ENCODE results near the gene KCNIP2.
A peak's percentile ranks its signal among the peaks of the same experiment; 100 is the strongest.

Gene KCNIP2

DNA sequence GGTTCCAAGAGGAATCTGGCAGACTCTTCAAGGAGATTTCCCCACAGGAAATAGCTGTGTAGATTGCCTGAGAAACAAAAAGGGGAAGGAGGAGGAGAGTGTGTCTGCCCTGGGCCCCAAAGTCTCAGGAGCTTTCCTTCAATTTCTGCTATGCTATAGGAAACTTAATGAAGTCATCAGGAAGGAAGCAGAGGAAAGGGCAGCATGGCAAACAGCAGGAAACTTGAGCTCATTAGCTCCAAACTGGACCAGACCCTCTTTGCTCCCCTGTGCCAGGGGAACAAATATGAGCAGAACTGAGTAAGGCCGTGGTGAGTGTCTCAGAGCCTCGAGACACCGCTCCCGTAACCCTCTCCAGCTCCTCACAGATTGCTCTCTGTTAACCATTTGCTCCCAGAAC, 4.8 kb upstream of the KCNIP2 start:
- H3K27ac ChIP-seq = no peak overlapping the region
- TF ChIP-seq ZFX (IDR thresholded peaks at IDR 0.05) = no peak
- no peak for TF ChIP-seq CTCF (conservative IDR thresholded peaks at IDR 0.05)

GRCh38 chr10:101845893-101846292, 2.3 kb upstream of the KCNIP2 start:
- no peak overlapping the region for H3K27ac ChIP-seq
- no peak for TF ChIP-seq ZFX (IDR thresholded peaks at IDR 0.05)
- TF ChIP-seq CTCF (conservative IDR thresholded peaks at IDR 0.05) = no peak

DNA sequence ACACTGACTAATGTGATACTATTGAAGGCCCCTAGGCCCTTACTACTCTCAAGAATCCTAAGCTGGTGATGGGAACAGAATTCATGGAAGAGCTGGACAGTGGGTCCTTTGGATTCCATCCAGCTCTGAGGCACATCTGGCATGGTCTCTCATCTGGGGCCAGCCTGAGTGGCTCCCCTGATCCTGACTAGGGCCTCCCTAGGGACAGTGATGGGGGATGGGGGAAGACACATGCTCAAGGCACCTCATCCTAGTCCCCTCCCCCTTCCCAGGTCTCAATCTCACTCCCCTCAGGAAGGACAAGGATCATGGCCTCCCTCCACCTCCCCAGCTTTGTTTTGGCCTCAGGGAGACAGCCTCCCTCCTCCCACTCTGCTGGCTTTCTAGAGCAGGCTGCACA, 1.8 kb downstream of the KCNIP2 start:
- TF ChIP-seq ZFX (IDR thresholded peaks at IDR 0.05) = no peak
- TF ChIP-seq CTCF (conservative IDR thresholded peaks at IDR 0.05) = no peak

GRCh38 chr10:101840741-101841453, 2.7 kb downstream of the KCNIP2 start:
- no peak overlapping the region for H3K27ac ChIP-seq
- TF ChIP-seq ZFX (IDR thresholded peaks at IDR 0.05) (no peak), CTCF (conservative IDR thresholded peaks at IDR 0.05) (peak; percentile 97)

More for the DNA sequence above, 1.8 kb downstream of the KCNIP2 start:
- H3K27ac ChIP-seq = no peak overlapping the region

GRCh38 chr10:101840102-101840684, 3.4 kb downstream of the KCNIP2 start:
- TF ChIP-seq CTCF (conservative IDR thresholded peaks at IDR 0.05) = 0 out of 2 replicates have a peak, but pooled peaks have one; percentile 32
- no peak for TF ChIP-seq ZFX (IDR thresholded peaks at IDR 0.05)
- H3K27ac ChIP-seq = no peak overlapping the region

- TF ChIP-seq ZFX (IDR thresholded peaks at IDR 0.05) = no peak
- TF ChIP-seq CTCF (conservative IDR thresholded peaks at IDR 0.05) = no peak
- H3K27ac ChIP-seq = no peak overlapping the region
Observed at GRCh38 chr10:101839416-101840063, 4.1 kb downstream of the KCNIP2 start.

DNA sequence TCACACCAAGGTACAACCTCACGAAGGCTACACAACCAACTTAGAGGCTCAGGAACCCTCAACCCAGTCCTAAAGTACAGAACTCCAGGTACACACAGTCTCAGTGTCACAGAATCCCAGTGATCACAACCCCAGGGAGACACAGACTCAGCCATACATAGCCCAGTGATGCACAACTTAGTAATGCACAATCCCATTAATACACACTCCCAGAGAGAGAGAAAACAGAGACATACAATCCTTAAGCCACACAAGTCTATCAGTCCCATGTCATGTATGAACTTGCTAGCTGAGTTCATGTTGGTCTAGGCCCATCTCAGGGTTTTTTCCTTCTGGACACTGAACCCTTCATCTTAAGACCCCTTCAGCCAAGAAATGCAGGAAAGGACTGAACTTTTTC, 4.6 kb downstream of the KCNIP2 start:
- no peak for TF ChIP-seq ZFX (IDR thresholded peaks at IDR 0.05)
- TF ChIP-seq CTCF (conservative IDR thresholded peaks at IDR 0.05) = no peak
- H3K27ac ChIP-seq = no peak overlapping the region

All from C4-2B (cell line).